Spleen (tissue), 11 donors: ENCODE data around the gene SLAMF1. TPM values are rescaled to one million over a fixed set of nuclear protein-coding genes. Genes with fewer than 3 reads are reported as not detected.
A peak's percentile ranks its signal among the peaks of the same experiment; 100 is the strongest.

Experiments
- DNase-seq: peaks from one replicate; pipeline ENCODE4 v3.0.0-alpha.2; 2020
- H3K27ac ChIP-seq, 8 donors: fragments of 200-600 bp; sonication (generic) in 7 of 8; 1 replicate in 4 of 8; 2 replicates in 4 of 8; pipeline versions ENCODE4 v1.5.0 to v1.8.0; 2016 to 2021; ENCODE audit warnings: inconsistent platforms in 4 of 8, mild to moderate bottlenecking in 4 of 8, moderate library complexity in 1 of 8
- H3K27me3 ChIP-seq, 7 donors: fragments of 200-600 bp; sonication (generic) in 6 of 7; replicated peaks in 1 of 7; 1 replicate in 4 of 7; 2 replicates in 3 of 7; pipeline versions ENCODE4 v1.5.0 to v1.8.0; 2016 to 2021; ENCODE audit warnings: inconsistent platforms in 3 of 7, mild to moderate bottlenecking in 1 of 7
- H3K36me3 ChIP-seq, 6 donors: fragments of 200-600 bp; sonication (generic) in 5 of 6; 1 replicate in 4 of 6; 2 replicates in 2 of 6; pipeline versions ENCODE4 v1.5.0 to v1.8.0; 2016 to 2021; ENCODE audit warnings: inconsistent platforms in 2 of 6
- H3K4me1 ChIP-seq, 6 donors: fragments of 200-600 bp; sonication (generic) in 5 of 6; 1 replicate in 3 of 6; 2 replicates in 3 of 6; pipeline versions ENCODE4 v1.5.0 to v1.8.0; 2016 to 2021; ENCODE audit warnings: inconsistent platforms in 3 of 6
- H3K4me3 ChIP-seq, 8 donors: fragments of 200-600 bp; sonication (generic) in 7 of 8; 1 replicate in 4 of 8; 2 replicates in 4 of 8; pipeline versions ENCODE4 v1.5.0 to v1.8.0; 2016 to 2021; ENCODE audit warnings: inconsistent platforms in 4 of 8, mild to moderate bottlenecking in 4 of 8, moderate library complexity in 2 of 8
- H3K9me3 ChIP-seq, 8 donors: fragments of 200-600 bp; sonication (generic) in 7 of 8; 1 replicate in 4 of 8; 2 replicates in 4 of 8; pipeline versions ENCODE4 v1.5.0 to v1.8.0; 2016 to 2021; ENCODE audit warnings: inconsistent platforms in 4 of 8
- POLR2A ChIP-seq, 3 donors: fragments of 450-650 bp; IDR thresholded peaks; one replicate each; pipeline ENCODE4 v1.5.1; 2017; ENCODE audit warnings: antibody characterized with exemption in 3 of 3, mild to moderate bottlenecking in 1 of 3
- POLR2AphosphoS5 ChIP-seq, 3 donors: sonication (generic); formaldehyde crosslinking; IDR thresholded peaks; one replicate each; pipeline ENCODE4 v1.5.1; 2017; ENCODE audit warnings: antibody characterized with exemption in 3 of 3
- WGBS, 5 donors: extraction: QIAGEN DNeasy Blood & Tissue Kit in 3 of 5; methylation state at CpG; one replicate each; pipeline versions ENCODE4 v1.1.5 to v1.1.7; 2013 to 2018; 5-methylcytosine and 5-hydroxymethylcytosine counted together
- intact Hi-C: fragments of 100-400 bp; cut with DNase I; formaldehyde crosslinking; loops from one replicate; pipeline ENCODE4 v1.15.0; 2023; ENCODE audit warnings: low total_unique reads
- polyA plus RNA-seq, 3 donors: library from polyadenylated mRNA; stranded (reverse); fragments of 200-250 nt; gene quantifications; one replicate each; pipeline ENCODE4 v1.2.1, GENCODE V29; 2013
- total RNA-seq, 7 donors: library from RNA; depleted of rRNA in 3 of 7; stranded (reverse); fragments of >200 nt in 3 of 7; fragmentation: NEBNext Ultra II Directional in 4 of 7; extraction: Animal tissue kit (Norgen Biotek cat#: 25700) in 4 of 7; gene quantifications; one replicate each; pipeline versions ENCODE4 v1.1.0 to v1.2.1, GENCODE V29; 2016 to 2021
- TF ChIP-seq, protein P1 (sequence below), 11 experiments: fragments of 200-600 bp in 7 of 11; fragments of 450-650 bp in 4 of 11; sonication (generic) in 4 of 11; IDR thresholded peaks in 8 of 11; conservative IDR thresholded peaks in 3 of 11; 1 replicate in 7 of 11; 2 replicates in 4 of 11; pipeline versions ENCODE4 v1.4.0 to v1.8.0; 2016 to 2021; ENCODE audit warnings: antibody characterized with exemption in 11 of 11, inconsistent platforms in 4 of 11, mild to moderate bottlenecking in 1 of 11
- donor health status: healthy with polysubstance abuse.
- donor health status: DM: no; HTN: no; CAD: no; lungs with moderate emphysema.
- donor health status: DM: no; HTN: no; CAD: no.
- donor health status: Bipolar disorder and iron deficiency.
- donor health status: healthy.
- donor health status: DM: no; HTN: no; CAD: no.
- donor health status: DM: yes; HTN: yes; CAD: no.

SLAMF1 gene
- total and polyA plus RNA-seq, 10 donors: 2.8 to 18.3 (median 10.3) TPM

GRCh38 chr1:160637821-160638539 lies 8.9 kb downstream of the SLAMF1 start:
- WGBS, 5 donors: 35 to 43% (median 37%) methylated on average over 5 of the region's 5 CpGs
- Histone ChIP-seq H3K27ac (peak overlapping the region; percentile 58 to 86 (median 77)), H3K4me1 (peaks cover 27 to 98% (median 74%) of the 10 kb centered on the region in 6 donors), H3K9me3 (no peaks in the 10 kb centered on the region), H3K4me3 (peak overlapping the region in 1 of 8 donors; percentile 24), H3K36me3 (peaks cover 0 to 33% (median 0%) of the 10 kb centered on the region in 6 donors), H3K27me3 (no peaks in the 10 kb centered on the region)
- DNase-seq: no peak
- TF ChIP-seq POLR2A (IDR thresholded peaks at IDR 0.05) (no peak), POLR2AphosphoS5 (IDR thresholded peaks at IDR 0.05) (peak in 1 of 3 donors; percentile 38)
- TF ChIP-seq, protein P1, sequence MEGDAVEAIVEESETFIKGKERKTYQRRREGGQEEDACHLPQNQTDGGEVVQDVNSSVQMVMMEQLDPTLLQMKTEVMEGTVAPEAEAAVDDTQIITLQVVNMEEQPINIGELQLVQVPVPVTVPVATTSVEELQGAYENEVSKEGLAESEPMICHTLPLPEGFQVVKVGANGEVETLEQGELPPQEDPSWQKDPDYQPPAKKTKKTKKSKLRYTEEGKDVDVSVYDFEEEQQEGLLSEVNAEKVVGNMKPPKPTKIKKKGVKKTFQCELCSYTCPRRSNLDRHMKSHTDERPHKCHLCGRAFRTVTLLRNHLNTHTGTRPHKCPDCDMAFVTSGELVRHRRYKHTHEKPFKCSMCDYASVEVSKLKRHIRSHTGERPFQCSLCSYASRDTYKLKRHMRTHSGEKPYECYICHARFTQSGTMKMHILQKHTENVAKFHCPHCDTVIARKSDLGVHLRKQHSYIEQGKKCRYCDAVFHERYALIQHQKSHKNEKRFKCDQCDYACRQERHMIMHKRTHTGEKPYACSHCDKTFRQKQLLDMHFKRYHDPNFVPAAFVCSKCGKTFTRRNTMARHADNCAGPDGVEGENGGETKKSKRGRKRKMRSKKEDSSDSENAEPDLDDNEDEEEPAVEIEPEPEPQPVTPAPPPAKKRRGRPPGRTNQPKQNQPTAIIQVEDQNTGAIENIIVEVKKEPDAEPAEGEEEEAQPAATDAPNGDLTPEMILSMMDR (IDR thresholded peaks at IDR 0.05 in 8 of 11, conservative IDR thresholded peaks at IDR 0.05 in 3 of 11): peak in 4 of 11 experiments; percentile 14 to 28 (median 16)
- intact Hi-C loops: no loop called here

GRCh38 chr1:160637065-160637464 lies 9.8 kb downstream of the SLAMF1 start:
- no peaks in the 10 kb centered on the region for H3K9me3 ChIP-seq
- no peaks in the 10 kb centered on the region for H3K27me3 ChIP-seq
- peak overlapping the region in 7 of 8 donors; percentile 54 to 86 (median 76) for H3K27ac ChIP-seq
- TF ChIP-seq, protein P1 (IDR thresholded peaks at IDR 0.05 in 8 of 11, conservative IDR thresholded peaks at IDR 0.05 in 3 of 11): no peak
- no peak for TF ChIP-seq POLR2AphosphoS5 (IDR thresholded peaks at IDR 0.05)
- TF ChIP-seq POLR2A (IDR thresholded peaks at IDR 0.05): no peak
- intact Hi-C loops: no loop called here
- H3K4me1 ChIP-seq: peaks cover 33 to 98% (median 78%) of the 10 kb centered on the region in 6 donors
- 95 to 96% (median 95%) methylated on average over 8 of the region's 8 CpGs for WGBS, 5 donors
- H3K4me3 ChIP-seq: no peak overlapping the region
- peaks cover 0 to 33% (median 0%) of the 10 kb centered on the region in 6 donors for H3K36me3 ChIP-seq
- DNase-seq: no peak

DNA sequence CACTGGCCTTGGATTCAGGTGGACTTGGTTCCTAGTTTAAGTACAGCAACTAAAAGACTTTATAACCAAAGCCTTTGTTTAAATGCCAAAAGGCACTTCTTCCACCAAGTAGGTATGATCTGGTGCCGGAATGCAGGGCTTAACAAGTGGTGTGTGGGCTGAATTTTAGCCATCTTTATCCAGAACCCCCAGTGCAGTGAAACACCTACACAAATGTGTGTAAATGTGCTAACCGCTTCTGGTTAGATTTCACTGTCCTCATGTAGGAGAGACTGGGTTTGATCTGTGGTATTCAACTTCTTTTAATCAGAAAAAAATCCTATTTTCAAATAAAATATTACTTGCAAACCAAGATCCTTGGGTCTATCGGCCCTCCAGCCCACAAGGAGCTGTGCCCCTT lies 10.3 kb downstream of the SLAMF1 start:
- peaks cover 0 to 33% (median 0%) of the 10 kb centered on the region in 6 donors for H3K36me3 ChIP-seq
- peak overlapping the region in 2 of 8 donors; percentile 82 to 86 for H3K27ac ChIP-seq
- intact Hi-C loops: no loop called here
- DNase-seq: no peak
- H3K9me3 ChIP-seq: no peaks in the 10 kb centered on the region
- TF ChIP-seq POLR2AphosphoS5 (IDR thresholded peaks at IDR 0.05) (no peak), POLR2A (IDR thresholded peaks at IDR 0.05) (no peak)
- TF ChIP-seq, protein P1 (IDR thresholded peaks at IDR 0.05 in 8 of 11, conservative IDR thresholded peaks at IDR 0.05 in 3 of 11): no peak
- no peak overlapping the region for H3K4me3 ChIP-seq
- H3K4me1 ChIP-seq: peaks cover 32 to 98% (median 75%) of the 10 kb centered on the region in 6 donors
- no peaks in the 10 kb centered on the region for H3K27me3 ChIP-seq
- 82 to 90% (median 85%) methylated on average over 3 of the region's 3 CpGs for WGBS, 5 donors

DNA sequence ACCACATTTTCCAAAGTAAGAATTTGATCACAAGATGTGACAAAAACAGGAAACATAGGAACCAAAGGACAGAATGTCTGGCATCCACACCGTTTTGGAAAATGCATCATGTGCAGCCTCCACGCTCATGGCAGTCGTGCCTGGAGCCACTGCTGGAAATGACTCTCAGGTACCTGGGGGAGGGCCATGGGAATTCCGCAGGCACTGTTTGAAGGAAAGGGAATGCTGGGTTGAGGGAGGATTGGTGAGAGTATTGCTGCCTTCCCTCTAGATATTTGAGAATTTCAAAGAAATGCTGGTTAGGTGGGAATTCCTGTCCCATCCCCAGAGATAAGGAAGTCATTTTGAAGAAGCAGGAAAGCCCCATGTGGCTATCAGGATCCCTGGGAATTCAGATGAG lies 10.8 kb downstream of the SLAMF1 start:
- TF ChIP-seq, protein P1 (IDR thresholded peaks at IDR 0.05 in 8 of 11, conservative IDR thresholded peaks at IDR 0.05 in 3 of 11): no peak
- TF ChIP-seq POLR2A (IDR thresholded peaks at IDR 0.05) (no peak), POLR2AphosphoS5 (IDR thresholded peaks at IDR 0.05) (no peak)
- H3K9me3 ChIP-seq: no peaks in the 10 kb centered on the region
- intact Hi-C loops: no loop called here
- peaks cover 0 to 33% (median 0%) of the 10 kb centered on the region in 6 donors for H3K36me3 ChIP-seq
- WGBS, 5 donors: 77 to 89% (median 81%) methylated on average over 4 of the region's 4 CpGs
- peak overlapping the region in 2 of 8 donors; percentile 82 to 86 for H3K27ac ChIP-seq
- DNase-seq: no peak
- H3K4me1 ChIP-seq: peaks cover 29 to 98% (median 74%) of the 10 kb centered on the region in 6 donors
- no peak overlapping the region for H3K4me3 ChIP-seq
- no peaks in the 10 kb centered on the region for H3K27me3 ChIP-seq
